Breast epithelium (tissue), 4 donors: Measurements from ENCODE around the gene VWC2L. TPM values are rescaled to one million over a fixed set of nuclear protein-coding genes. Genes with fewer than 3 reads are reported as not detected.

ENCODE experiments used
- DNase-seq, 2 donors: peaks; one replicate each; pipeline ENCODE4 v3.0.0-alpha.2; 2019; ENCODE audit warnings: low spot score in 2 of 2
- H3K27ac ChIP-seq, 2 donors: fragments of 200-600 bp; sonication (generic) in 1 of 2; one replicate each; pipeline ENCODE4 v1.5.1; 2016 to 2019; ENCODE audit warnings: mild to moderate bottlenecking in 1 of 2
- H3K27me3 ChIP-seq, 2 donors: fragments of 200-600 bp; sonication (generic) in 1 of 2; one replicate each; pipeline versions ENCODE4 v1.5.1 to v1.6.0; 2017 to 2019; ENCODE audit warnings: control low read depth in 1 of 2, mild to moderate bottlenecking in 1 of 2
- H3K36me3 ChIP-seq: fragments of 200-600 bp; one replicate; pipeline ENCODE4 v1.5.1; 2019
- H3K4me1 ChIP-seq, 2 donors: fragments of 200-600 bp; sonication (generic); one replicate each; pipeline ENCODE4 v1.5.1; 2016 to 2019; ENCODE audit warnings: control low read depth in 1 of 2
- H3K4me3 ChIP-seq, 3 donors: fragments of 200-600 bp; sonication (generic); 1 replicate in 2 of 3; 2 replicates in 1 of 3; pipeline ENCODE4 v1.5.1; 2016 to 2019; ENCODE audit warnings: mild to moderate bottlenecking in 3 of 3, moderate library complexity in 2 of 3
- H3K9me3 ChIP-seq, 2 donors: fragments of 200-600 bp; sonication (generic) in 1 of 2; one replicate each; pipeline ENCODE4 v1.5.1; 2016 to 2019; ENCODE audit warnings: control low read depth in 1 of 2
- POLR2A ChIP-seq: fragments of 450-650 bp; IDR thresholded peaks from one replicate; pipeline ENCODE4 v1.6.1; 2016; ENCODE audit warnings: antibody characterized with exemption, mild to moderate bottlenecking, moderate library complexity
- POLR2AphosphoS5 ChIP-seq, 3 donors: sonication (generic); formaldehyde crosslinking; IDR thresholded peaks; one replicate each; pipeline ENCODE4 v1.6.1; 2017; ENCODE audit warnings: antibody characterized with exemption in 3 of 3
- intact Hi-C: fragments of 100-400 bp; cut with DNase I; formaldehyde crosslinking; loops from one replicate; pipeline ENCODE4 v1.15.1; 2023; ENCODE audit warnings: low total_unique reads
- total RNA-seq, 3 donors: library from RNA; depleted of rRNA; stranded (reverse); fragments of >200 nt; gene quantifications; one replicate each; pipeline ENCODE4 v1.1.0, GENCODE V29; 2016
- TF ChIP-seq, protein P1 (sequence below), 3 donors: fragments of 450-650 bp; IDR thresholded peaks; one replicate each; pipeline ENCODE4 v1.5.1; 2016 to 2017; ENCODE audit warnings: antibody characterized with exemption in 3 of 3, mild to moderate bottlenecking in 3 of 3, moderate library complexity in 3 of 3

Gene VWC2L
- total RNA-seq, 3 donors from 2014 or later: 0.15 TPM; not detected in 2

GRCh38 chr2:214549946-214550345 is 139.1 kb downstream of the VWC2L start:
- DNase-seq: no peak
- TF ChIP-seq POLR2AphosphoS5 (IDR thresholded peaks at IDR 0.05) (no peak), POLR2A (no peak)
- TF ChIP-seq, protein P1, sequence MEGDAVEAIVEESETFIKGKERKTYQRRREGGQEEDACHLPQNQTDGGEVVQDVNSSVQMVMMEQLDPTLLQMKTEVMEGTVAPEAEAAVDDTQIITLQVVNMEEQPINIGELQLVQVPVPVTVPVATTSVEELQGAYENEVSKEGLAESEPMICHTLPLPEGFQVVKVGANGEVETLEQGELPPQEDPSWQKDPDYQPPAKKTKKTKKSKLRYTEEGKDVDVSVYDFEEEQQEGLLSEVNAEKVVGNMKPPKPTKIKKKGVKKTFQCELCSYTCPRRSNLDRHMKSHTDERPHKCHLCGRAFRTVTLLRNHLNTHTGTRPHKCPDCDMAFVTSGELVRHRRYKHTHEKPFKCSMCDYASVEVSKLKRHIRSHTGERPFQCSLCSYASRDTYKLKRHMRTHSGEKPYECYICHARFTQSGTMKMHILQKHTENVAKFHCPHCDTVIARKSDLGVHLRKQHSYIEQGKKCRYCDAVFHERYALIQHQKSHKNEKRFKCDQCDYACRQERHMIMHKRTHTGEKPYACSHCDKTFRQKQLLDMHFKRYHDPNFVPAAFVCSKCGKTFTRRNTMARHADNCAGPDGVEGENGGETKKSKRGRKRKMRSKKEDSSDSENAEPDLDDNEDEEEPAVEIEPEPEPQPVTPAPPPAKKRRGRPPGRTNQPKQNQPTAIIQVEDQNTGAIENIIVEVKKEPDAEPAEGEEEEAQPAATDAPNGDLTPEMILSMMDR (IDR thresholded peaks at IDR 0.05): no peak
- Histone ChIP-seq H3K4me1 (no peaks in the 10 kb centered on the region), H3K36me3 (no peaks in the 10 kb centered on the region), H3K4me3 (no peak overlapping the region), H3K27me3 (no peaks in the 10 kb centered on the region), H3K27ac (no peak overlapping the region), H3K9me3 (no peaks in the 10 kb centered on the region)
- intact Hi-C loops: loop anchor here (10.0 kb wide), 1 partner anchor 975 kb away; no protein-coding TSS in a partner anchor

DNA sequence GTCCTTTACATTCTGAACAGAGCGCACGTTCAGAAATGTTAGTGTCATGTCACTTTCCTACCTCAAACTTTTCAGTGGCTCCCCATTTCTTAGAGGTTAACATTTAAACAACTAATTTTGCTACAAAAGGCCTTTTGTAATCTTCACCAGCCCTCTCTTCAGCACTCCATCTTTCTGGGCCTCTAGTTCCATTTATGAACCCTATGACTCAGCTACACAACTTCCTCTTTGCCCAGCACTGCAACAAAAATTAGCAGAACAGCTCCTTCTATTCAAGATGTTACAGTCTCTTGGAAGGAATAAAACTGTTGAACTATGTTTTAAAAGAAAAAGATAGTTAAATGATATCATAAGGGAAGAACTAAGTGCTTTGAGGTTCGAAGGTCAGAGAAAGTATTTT is 139.9 kb downstream of the VWC2L start:
- no peak for DNase-seq
- H3K36me3 ChIP-seq: no peaks in the 10 kb centered on the region
- H3K4me3 ChIP-seq: no peak overlapping the region
- intact Hi-C loops: no loop called here
- no peak overlapping the region for H3K27ac ChIP-seq
- no peaks in the 10 kb centered on the region for H3K27me3 ChIP-seq
- TF ChIP-seq POLR2A (no peak), POLR2AphosphoS5 (IDR thresholded peaks at IDR 0.05) (no peak)
- TF ChIP-seq, protein P1 (IDR thresholded peaks at IDR 0.05): no peak
- no peaks in the 10 kb centered on the region for H3K4me1 ChIP-seq
- no peaks in the 10 kb centered on the region for H3K9me3 ChIP-seq

DNA sequence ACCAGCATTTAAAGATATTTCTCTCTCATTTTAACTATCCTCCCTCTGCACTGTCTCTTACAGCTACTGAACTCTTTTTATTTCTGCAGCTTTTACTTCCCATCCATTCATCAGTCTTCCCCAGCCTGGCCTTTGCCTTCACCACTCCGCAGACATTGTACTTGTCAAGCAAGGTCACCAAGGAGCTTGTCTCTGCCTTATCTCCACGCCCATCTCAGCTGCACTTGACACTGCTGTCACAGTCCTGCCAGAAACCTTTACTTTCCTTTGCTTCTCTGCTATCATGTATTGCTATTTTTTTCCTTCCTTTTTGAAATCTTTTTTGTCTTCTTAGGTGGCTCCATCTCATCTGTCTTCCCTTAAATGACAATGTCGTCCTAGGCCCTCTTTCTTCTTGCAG is 147.0 kb downstream of the VWC2L start:
- Histone ChIP-seq H3K27me3 (no peaks in the 10 kb centered on the region), H3K27ac (no peak overlapping the region), H3K9me3 (no peaks in the 10 kb centered on the region), H3K4me1 (no peaks in the 10 kb centered on the region), H3K36me3 (no peaks in the 10 kb centered on the region), H3K4me3 (no peak overlapping the region)
- intact Hi-C loops: no loop called here
- TF ChIP-seq, protein P1 (IDR thresholded peaks at IDR 0.05): no peak
- TF ChIP-seq POLR2AphosphoS5 (IDR thresholded peaks at IDR 0.05) (no peak), POLR2A (no peak)
- no peak for DNase-seq

DNA sequence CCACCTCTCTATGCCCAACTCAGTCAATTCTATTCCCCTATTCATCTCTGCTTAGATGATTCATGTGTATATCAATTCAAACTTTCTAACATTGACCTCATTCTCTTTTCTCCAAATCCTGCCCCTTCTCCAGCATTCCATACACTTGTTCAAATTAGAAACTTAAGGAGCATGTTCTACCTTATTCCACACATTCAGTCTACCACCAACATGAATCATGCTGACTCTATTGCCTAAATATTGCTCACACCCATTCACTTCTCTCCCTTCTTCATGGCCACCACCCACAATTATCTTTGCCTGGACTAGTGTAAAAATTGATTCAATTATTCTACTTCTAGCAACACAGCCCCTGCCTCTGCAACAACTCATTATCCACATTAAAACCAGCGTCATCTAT is 147.5 kb downstream of the VWC2L start:
- intact Hi-C loops: no loop called here
- no peaks in the 10 kb centered on the region for H3K4me1 ChIP-seq
- DNase-seq: no peak
- H3K36me3 ChIP-seq: no peaks in the 10 kb centered on the region
- TF ChIP-seq POLR2A (no peak), POLR2AphosphoS5 (IDR thresholded peaks at IDR 0.05) (no peak)
- TF ChIP-seq, protein P1 (IDR thresholded peaks at IDR 0.05): no peak
- no peaks in the 10 kb centered on the region for H3K27me3 ChIP-seq
- H3K4me3 ChIP-seq: no peak overlapping the region
- H3K9me3 ChIP-seq: no peaks in the 10 kb centered on the region
- no peak overlapping the region for H3K27ac ChIP-seq

DNA sequence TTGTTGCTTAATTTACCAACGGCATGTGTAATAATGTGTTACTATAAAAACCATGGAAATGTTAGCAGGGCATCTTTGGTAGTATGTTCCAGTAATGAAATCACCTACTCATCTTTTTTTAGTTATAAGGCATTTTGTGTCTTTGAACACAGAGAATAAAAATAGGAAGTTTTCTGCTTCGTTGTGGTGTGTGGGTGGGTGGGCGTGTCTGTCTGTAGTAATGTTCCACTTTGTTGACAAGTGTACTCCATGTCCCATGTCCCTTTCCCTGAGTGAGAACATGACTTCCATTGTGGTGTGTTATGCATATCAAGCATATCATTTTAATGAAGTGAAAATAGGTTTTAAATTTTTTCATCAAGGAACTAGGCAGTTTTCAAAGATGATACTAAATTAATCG is 149.3 kb downstream of the VWC2L start:
- no peaks in the 10 kb centered on the region for H3K27me3 ChIP-seq
- no peak for TF ChIP-seq POLR2AphosphoS5 (IDR thresholded peaks at IDR 0.05)
- no peak for TF ChIP-seq POLR2A
- TF ChIP-seq, protein P1 (IDR thresholded peaks at IDR 0.05): no peak
- H3K27ac ChIP-seq: no peak overlapping the region
- no peaks in the 10 kb centered on the region for H3K9me3 ChIP-seq
- DNase-seq: no peak
- intact Hi-C loops: no loop called here
- no peak overlapping the region for H3K4me3 ChIP-seq
- no peaks in the 10 kb centered on the region for H3K4me1 ChIP-seq
- no peaks in the 10 kb centered on the region for H3K36me3 ChIP-seq
